GM10266 (cell line): Measurements from ENCODE around the gene APMAP.
"Not testable (repeated sequence)": the region's sequence is repeated elsewhere in the genome, so short reads cannot be mapped to it uniquely, and the experiment has no call there.

Source experiments
- DNase-seq: peaks from one replicate; pipeline ENCODE4 v3.0.0; 2012; ENCODE audit errors: extremely low spot score
- CTCF ChIP-seq: IDR thresholded peaks from 2 replicates; pipeline ENCODE4 v1.5.1; 2012; ENCODE audit warnings: mild to moderate bottlenecking, low read depth; ENCODE audit not compliant: control insufficient read depth, insufficient read depth; ENCODE audit errors: missing control alignments

The APMAP gene

GRCh38 chr20:25005661-25006060 is 13.1 kb upstream of the APMAP start:
- no peak for DNase-seq
- no peak for TF ChIP-seq CTCF

- no peak for TF ChIP-seq CTCF
- no peak for DNase-seq
These were observed 12.7 kb upstream of the APMAP start for GRCh38 chr20:25005220-25005619.

GRCh38 chr20:25003002-25003401 is 10.5 kb upstream of the APMAP start:
- TF ChIP-seq CTCF = no peak
- DNase-seq = no peak

- not testable (repeated sequence) for DNase-seq
These were observed 8.8 kb upstream of the APMAP start for GRCh38 chr20:25001323-25001722.

GRCh38 chr20:25000268-25000801 is 7.8 kb upstream of the APMAP start:
- no peak for TF ChIP-seq CTCF
- DNase-seq = no peak

GRCh38 chr20:24999568-24999967 is 7.0 kb upstream of the APMAP start:
- no peak for DNase-seq
- TF ChIP-seq CTCF = no peak

- no peak for TF ChIP-seq CTCF
- no peak for DNase-seq
These were observed 6.3 kb upstream of the APMAP start for GRCh38 chr20:24998631-24999445.
